ENCODE measurements around the gene ZSWIM9. TPM values are rescaled to one million over a fixed set of nuclear protein-coding genes. Genes with fewer than 3 reads are reported as not detected.

Gene ZSWIM9
- total RNA-seq, 2 experiments from 2014 or later = 7.4 to 8.0 TPM

Other genes starting within 250 kb of the ZSWIM9 start
- not detected for gene BSPH1, start 178.5 kb upstream of the ZSWIM9 start, total RNA-seq
- gene ELSPBP1, start 176.0 kb upstream of the ZSWIM9 start, total RNA-seq = not detected
- not detected for gene CABP5, start 126.6 kb upstream of the ZSWIM9 start, total RNA-seq
- gene PLA2G4C, start 59.9 kb upstream of the ZSWIM9 start, total RNA-seq = 10 to 100 TPM; 12.4 to 13.3 TPM
- gene LIG1, start 336 bp upstream of the ZSWIM9 start, total RNA-seq = 100 to 1,000 TPM; 174 TPM
- 100 to 1,000 TPM; 152 TPM for gene CARD8, start 85.2 kb downstream of the ZSWIM9 start, total RNA-seq
- under 1 TPM; 0.29 to 0.31 TPM for gene ZNF114, start 99.4 kb downstream of the ZSWIM9 start, total RNA-seq
- 100 to 1,000 TPM; 168 to 179 TPM for gene EMP3, start 154.9 kb downstream of the ZSWIM9 start, total RNA-seq
- gene TMEM143, start 193.3 kb downstream of the ZSWIM9 start, total RNA-seq = 10 to 100 TPM; 17.1 to 17.9 TPM
- gene SYNGR4, start 193.7 kb downstream of the ZSWIM9 start, total RNA-seq = under 1 TPM in 1 of 2 experiments, not detected in 1; 0.21 TPM
- 10 to 100 TPM; 82.9 to 88.1 TPM for gene KDELR1, start 220.9 kb downstream of the ZSWIM9 start, total RNA-seq
- gene GRIN2D, start 223.0 kb downstream of the ZSWIM9 start, total RNA-seq = under 1 TPM; 0.07 TPM